ENCODE data around the gene SENP7. TPM values are rescaled to one million over a fixed set of nuclear protein-coding genes. Genes with fewer than 3 reads are reported as not detected.

SENP7 gene
- total RNA-seq, 1 donor from 2014 or later = 10.8 TPM

GRCh38 chr3:101527906-101528305 lies 14.9 kb upstream of the SENP7 start:
- H3K27me3 Mint-ChIP-seq (ENCODE audit: low read depth, unreplicated experiment) = no peaks in the 10 kb centered on the region
- H3K4me3 ChIP-seq (ENCODE audit: insufficient read depth, low read depth, low read length) = no peak overlapping the region
- H3K27ac Mint-ChIP-seq (ENCODE audit: unreplicated experiment) = no peak overlapping the region

DNA sequence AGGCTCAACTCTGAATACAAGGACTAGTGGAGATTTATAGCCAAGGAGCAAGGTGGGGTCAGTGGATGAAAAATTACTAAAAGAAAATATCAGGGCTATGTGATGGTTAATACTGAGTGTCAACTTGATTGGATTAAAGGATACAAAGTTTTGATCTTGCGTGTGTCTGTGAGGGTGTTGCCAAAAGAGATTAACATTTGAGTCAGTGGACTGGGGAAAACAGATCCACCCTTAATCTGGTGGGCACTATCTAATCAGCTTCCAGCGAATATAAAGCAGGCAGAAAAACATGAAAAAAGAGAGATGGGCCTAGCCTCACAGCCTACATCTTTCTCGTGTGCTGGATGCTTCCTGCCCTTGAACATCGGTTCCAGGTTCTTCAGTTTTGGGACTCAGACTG lies 14.4 kb upstream of the SENP7 start:
- FAIRE-seq (no peak), DNase-seq (ENCODE audit: low read depth) (no peak)
- Mint-ChIP-seq H3K9me3 (ENCODE audit: unreplicated experiment) (no peaks in the 10 kb centered on the region), H3K27me3 (ENCODE audit: low read depth, unreplicated experiment) (no peaks in the 10 kb centered on the region), H3K4me1 (ENCODE audit: low read depth, unreplicated experiment) (peaks cover 12% of the 10 kb centered on the region), H3K4me3 (ENCODE audit: unreplicated experiment) (no peak overlapping the region), H3K27ac (ENCODE audit: unreplicated experiment) (no peak overlapping the region), H3K36me3 (ENCODE audit: low read depth, unreplicated experiment) (no peaks in the 10 kb centered on the region)
- no peak overlapping the region for H3K4me3 ChIP-seq (ENCODE audit: insufficient read depth, low read depth, low read length)
- H3K4me1 ChIP-seq (ENCODE audit: insufficient read depth, low read length) = no peaks in the 10 kb centered on the region
- H2AFZ ChIP-seq (ENCODE audit: low read depth, low read length) = no peak overlapping the region
- no peak overlapping the region for H3K9ac ChIP-seq (ENCODE audit: low read length)
- H3K79me2 ChIP-seq (ENCODE audit: insufficient read depth, low read length) = no peaks in the 10 kb centered on the region
- no peak for TF ChIP-seq EZH2 (IDR thresholded peaks at IDR 0.05; ENCODE audit: insufficient read depth, low read length)
- TF ChIP-seq, protein P1, sequence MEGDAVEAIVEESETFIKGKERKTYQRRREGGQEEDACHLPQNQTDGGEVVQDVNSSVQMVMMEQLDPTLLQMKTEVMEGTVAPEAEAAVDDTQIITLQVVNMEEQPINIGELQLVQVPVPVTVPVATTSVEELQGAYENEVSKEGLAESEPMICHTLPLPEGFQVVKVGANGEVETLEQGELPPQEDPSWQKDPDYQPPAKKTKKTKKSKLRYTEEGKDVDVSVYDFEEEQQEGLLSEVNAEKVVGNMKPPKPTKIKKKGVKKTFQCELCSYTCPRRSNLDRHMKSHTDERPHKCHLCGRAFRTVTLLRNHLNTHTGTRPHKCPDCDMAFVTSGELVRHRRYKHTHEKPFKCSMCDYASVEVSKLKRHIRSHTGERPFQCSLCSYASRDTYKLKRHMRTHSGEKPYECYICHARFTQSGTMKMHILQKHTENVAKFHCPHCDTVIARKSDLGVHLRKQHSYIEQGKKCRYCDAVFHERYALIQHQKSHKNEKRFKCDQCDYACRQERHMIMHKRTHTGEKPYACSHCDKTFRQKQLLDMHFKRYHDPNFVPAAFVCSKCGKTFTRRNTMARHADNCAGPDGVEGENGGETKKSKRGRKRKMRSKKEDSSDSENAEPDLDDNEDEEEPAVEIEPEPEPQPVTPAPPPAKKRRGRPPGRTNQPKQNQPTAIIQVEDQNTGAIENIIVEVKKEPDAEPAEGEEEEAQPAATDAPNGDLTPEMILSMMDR (IDR thresholded peaks at IDR 0.05; ENCODE audit: insufficient read depth, low read depth, low read length) = no peak
- H3K27ac ChIP-seq (ENCODE audit: low read depth, low read length) = no peak overlapping the region
- H4K20me1 ChIP-seq (ENCODE audit: insufficient read depth, low read length) = no peaks in the 10 kb centered on the region
- H3K4me2 ChIP-seq (ENCODE audit: low read length) = no peak overlapping the region
- H3K27me3 ChIP-seq (ENCODE audit: insufficient read depth, low read length) = peaks cover 8% of the 10 kb centered on the region
- H3K9me3 ChIP-seq (ENCODE audit: insufficient read depth, low read depth, low read length) = no peaks in the 10 kb centered on the region
- H3K36me3 ChIP-seq (ENCODE audit: insufficient read depth, low read length) = no peaks in the 10 kb centered on the region

More at GRCh38 chr3:101527906-101528305, 14.9 kb upstream of the SENP7 start:
- FAIRE-seq (no peak), DNase-seq (ENCODE audit: low read depth) (no peak)
- Histone ChIP-seq H3K36me3 (ENCODE audit: insufficient read depth, low read length) (no peaks in the 10 kb centered on the region), H3K9ac (ENCODE audit: low read length) (no peak overlapping the region), H3K9me3 (ENCODE audit: insufficient read depth, low read depth, low read length) (no peaks in the 10 kb centered on the region), H3K27ac (ENCODE audit: low read depth, low read length) (no peak overlapping the region), H3K79me2 (ENCODE audit: insufficient read depth, low read length) (no peaks in the 10 kb centered on the region), H4K20me1 (ENCODE audit: insufficient read depth, low read length) (no peaks in the 10 kb centered on the region), H2AFZ (ENCODE audit: low read depth, low read length) (no peak overlapping the region), H3K4me1 (ENCODE audit: insufficient read depth, low read length) (no peaks in the 10 kb centered on the region), H3K4me2 (ENCODE audit: low read length) (no peak overlapping the region), H3K27me3 (ENCODE audit: insufficient read depth, low read length) (peaks cover 4% of the 10 kb centered on the region)
- H3K4me1 Mint-ChIP-seq (ENCODE audit: low read depth, unreplicated experiment) = peaks cover 12% of the 10 kb centered on the region
- no peaks in the 10 kb centered on the region for H3K36me3 Mint-ChIP-seq (ENCODE audit: low read depth, unreplicated experiment)
- H3K4me3 Mint-ChIP-seq (ENCODE audit: unreplicated experiment) = no peak overlapping the region
- H3K9me3 Mint-ChIP-seq (ENCODE audit: unreplicated experiment) = no peaks in the 10 kb centered on the region
- TF ChIP-seq EZH2 (IDR thresholded peaks at IDR 0.05; ENCODE audit: insufficient read depth, low read length) = no peak
- TF ChIP-seq, protein P1 (IDR thresholded peaks at IDR 0.05; ENCODE audit: insufficient read depth, low read depth, low read length) = no peak

DNA sequence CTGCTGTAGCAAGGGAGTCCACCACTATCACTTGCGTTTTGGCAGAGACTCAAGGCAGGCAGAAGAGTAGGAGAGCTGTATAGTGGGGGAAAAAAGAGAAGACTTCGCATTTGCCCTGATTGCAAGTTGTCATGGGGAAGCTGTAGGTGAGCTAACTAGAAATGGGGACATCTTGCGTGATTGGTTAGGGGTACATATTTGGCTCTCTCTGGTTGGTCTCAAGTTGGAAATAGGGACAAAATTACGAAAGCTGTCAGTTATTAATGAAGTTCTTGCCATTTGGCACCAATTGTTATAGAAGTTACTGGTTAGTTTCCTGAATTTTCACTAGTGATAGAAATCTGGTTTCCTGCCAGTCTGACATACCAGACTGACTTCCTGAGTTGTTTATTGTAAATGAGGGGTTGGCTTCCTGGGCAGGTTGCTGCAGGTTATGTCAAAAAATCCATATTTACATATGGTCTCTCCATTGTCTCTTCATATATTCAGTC lies 8.2 kb upstream of the SENP7 start:
- no peak overlapping the region for H3K27ac ChIP-seq (ENCODE audit: low read depth, low read length)
- no peaks in the 10 kb centered on the region for H3K4me1 Mint-ChIP-seq (ENCODE audit: low read depth, unreplicated experiment)
- H3K4me3 ChIP-seq (ENCODE audit: insufficient read depth, low read depth, low read length) = no peak overlapping the region
- DNase-seq (ENCODE audit: low read depth) = no peak
- H3K79me2 ChIP-seq (ENCODE audit: insufficient read depth, low read length) = no peaks in the 10 kb centered on the region
- H2AFZ ChIP-seq (ENCODE audit: low read depth, low read length) = no peak overlapping the region
- no peaks in the 10 kb centered on the region for H3K4me1 ChIP-seq (ENCODE audit: insufficient read depth, low read length)
- H4K20me1 ChIP-seq (ENCODE audit: insufficient read depth, low read length) = no peaks in the 10 kb centered on the region
- H3K27me3 Mint-ChIP-seq (ENCODE audit: low read depth, unreplicated experiment) = no peaks in the 10 kb centered on the region
- H3K27ac Mint-ChIP-seq (ENCODE audit: unreplicated experiment) = no peak overlapping the region
- no peak for FAIRE-seq
- peaks cover 11% of the 10 kb centered on the region for H3K27me3 ChIP-seq (ENCODE audit: insufficient read depth, low read length)
- no peaks in the 10 kb centered on the region for H3K9me3 ChIP-seq (ENCODE audit: insufficient read depth, low read depth, low read length)
- H3K36me3 ChIP-seq (ENCODE audit: insufficient read depth, low read length) = no peaks in the 10 kb centered on the region
- H3K36me3 Mint-ChIP-seq (ENCODE audit: low read depth, unreplicated experiment) = no peaks in the 10 kb centered on the region
- TF ChIP-seq EZH2 (IDR thresholded peaks at IDR 0.05; ENCODE audit: insufficient read depth, low read length) = no peak
- TF ChIP-seq, protein P1 (IDR thresholded peaks at IDR 0.05; ENCODE audit: insufficient read depth, low read depth, low read length) = no peak
- no peaks in the 10 kb centered on the region for H3K9me3 Mint-ChIP-seq (ENCODE audit: unreplicated experiment)
- H3K9ac ChIP-seq (ENCODE audit: low read length) = no peak overlapping the region
- no peak overlapping the region for H3K4me3 Mint-ChIP-seq (ENCODE audit: unreplicated experiment)
- no peak overlapping the region for H3K4me2 ChIP-seq (ENCODE audit: low read length)

Data from astrocyte (in vitro differentiated cells and primary cell).